Measurements from ENCODE around the gene TRMO. TPM values are rescaled to one million over a fixed set of nuclear protein-coding genes. Genes with fewer than 3 reads are reported as not detected.

Gene TRMO
- total RNA-seq, 1 donor from 2014 or later = 26.3 TPM

GRCh38 chr9:97938081-97938644, 15.9 kb upstream of the TRMO start, which contains the start of gene HEMGN:
Gene HEMGN, minus strand, starts transcription at chr9:97938172. Its CDS starts 36 bp downstream, at chr9:97938136.
- intact Hi-C loops (cut with micrococcal nuclease) = loop anchor here (1.0 to 5.0 kb wide), 5 partner anchors 8 to 180 kb away; partner anchors contain the start of genes ANP32B and TRMO

DNA sequence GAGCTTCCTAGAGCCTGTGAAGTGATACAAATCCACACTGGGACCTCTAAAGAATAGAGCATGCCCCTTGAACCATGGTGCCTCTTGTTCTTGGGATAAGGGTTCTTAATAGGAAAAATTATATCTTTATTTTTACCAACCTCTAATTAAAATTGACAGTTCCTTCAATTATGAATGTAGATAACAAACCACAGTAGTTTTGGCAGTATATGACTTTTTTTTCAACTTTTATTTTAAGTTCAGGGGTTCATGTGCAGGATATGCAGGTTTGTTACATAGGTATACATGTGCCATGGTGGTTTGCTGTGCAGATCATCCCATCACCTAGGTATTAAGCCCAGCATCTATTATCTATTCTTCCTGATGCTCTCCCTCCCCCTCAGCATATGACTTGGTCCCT, 14.7 kb upstream of the TRMO start:
- intact Hi-C loops (cut with micrococcal nuclease) = loop anchor here (5.0 kb wide), 1 partner anchor 45 kb away; the partner anchor contains the start of gene ANP32B

DNA sequence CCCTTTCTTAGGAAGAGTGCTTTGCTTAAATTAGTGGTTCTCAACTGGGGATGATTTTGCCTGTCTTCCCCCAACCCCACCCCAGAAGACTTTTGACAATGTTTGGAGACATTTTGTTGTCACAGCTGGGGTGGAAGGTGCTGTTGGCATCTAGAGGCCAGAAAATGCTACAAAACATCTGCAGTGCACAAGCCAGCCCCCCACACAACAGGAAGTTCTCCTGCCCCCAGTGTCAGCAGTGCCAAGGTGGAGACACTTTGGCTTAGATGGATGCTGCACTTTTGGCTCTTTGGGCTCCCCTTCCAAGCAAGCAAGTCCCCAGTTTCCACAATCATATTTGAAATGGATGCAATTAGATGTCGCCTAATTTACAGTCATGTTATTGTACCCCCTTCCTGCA, 13.0 kb upstream of the TRMO start:
- intact Hi-C loops (cut with micrococcal nuclease) = loop anchor here (5.0 kb wide), 1 partner anchor 47 kb away; the partner anchor contains the start of gene ANP32B

GRCh38 chr9:97934321-97935115, 12.2 kb upstream of the TRMO start:
- intact Hi-C loops (cut with micrococcal nuclease) = loop anchor here (5.0 kb wide), 1 partner anchor 48 kb away; the partner anchor contains the start of gene ANP32B

GRCh38 chr9:97933297-97933998, 11.1 kb upstream of the TRMO start:
- intact Hi-C loops (cut with micrococcal nuclease) = no loop called here

GRCh38 chr9:97930972-97931371, 8.7 kb upstream of the TRMO start:
- intact Hi-C loops (cut with micrococcal nuclease) = loop anchor here (1.0 kb wide), 1 partner anchor 7 kb away; the partner anchor contains the start of gene HEMGN

DNA sequence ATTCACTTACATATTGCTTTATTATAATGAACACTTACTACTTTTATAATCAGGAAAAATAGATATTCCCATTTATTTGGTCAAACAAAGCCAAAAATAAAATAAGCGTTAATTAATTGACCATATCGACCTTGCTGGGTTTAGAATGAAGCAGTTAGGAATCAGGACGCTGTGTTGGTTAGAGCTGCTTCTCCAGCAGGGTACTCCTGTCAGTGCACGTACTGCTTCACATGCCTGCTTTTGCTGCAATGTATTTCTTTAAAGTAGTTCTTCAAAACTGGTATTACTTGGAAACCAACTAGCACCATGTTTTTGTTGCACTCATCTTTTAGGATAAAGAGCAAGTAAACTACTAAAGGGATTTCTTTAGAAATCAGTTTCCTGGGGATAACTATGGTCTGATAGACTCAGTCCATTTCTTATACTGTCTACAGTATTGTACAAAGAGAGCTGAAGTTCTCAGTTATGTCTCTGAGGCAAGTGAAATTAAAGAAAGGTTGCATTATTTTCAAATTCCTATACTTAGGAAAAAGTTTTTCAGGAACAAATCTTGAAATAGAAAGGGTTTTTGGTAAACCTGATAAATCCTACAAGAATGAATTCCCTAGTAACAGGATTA, 6.8 kb upstream of the TRMO start:
- intact Hi-C loops (cut with micrococcal nuclease) = loop anchor here (10.0 kb wide), 1 partner anchor 866 kb away; the partner anchor contains the start of gene ANKS6

DNA sequence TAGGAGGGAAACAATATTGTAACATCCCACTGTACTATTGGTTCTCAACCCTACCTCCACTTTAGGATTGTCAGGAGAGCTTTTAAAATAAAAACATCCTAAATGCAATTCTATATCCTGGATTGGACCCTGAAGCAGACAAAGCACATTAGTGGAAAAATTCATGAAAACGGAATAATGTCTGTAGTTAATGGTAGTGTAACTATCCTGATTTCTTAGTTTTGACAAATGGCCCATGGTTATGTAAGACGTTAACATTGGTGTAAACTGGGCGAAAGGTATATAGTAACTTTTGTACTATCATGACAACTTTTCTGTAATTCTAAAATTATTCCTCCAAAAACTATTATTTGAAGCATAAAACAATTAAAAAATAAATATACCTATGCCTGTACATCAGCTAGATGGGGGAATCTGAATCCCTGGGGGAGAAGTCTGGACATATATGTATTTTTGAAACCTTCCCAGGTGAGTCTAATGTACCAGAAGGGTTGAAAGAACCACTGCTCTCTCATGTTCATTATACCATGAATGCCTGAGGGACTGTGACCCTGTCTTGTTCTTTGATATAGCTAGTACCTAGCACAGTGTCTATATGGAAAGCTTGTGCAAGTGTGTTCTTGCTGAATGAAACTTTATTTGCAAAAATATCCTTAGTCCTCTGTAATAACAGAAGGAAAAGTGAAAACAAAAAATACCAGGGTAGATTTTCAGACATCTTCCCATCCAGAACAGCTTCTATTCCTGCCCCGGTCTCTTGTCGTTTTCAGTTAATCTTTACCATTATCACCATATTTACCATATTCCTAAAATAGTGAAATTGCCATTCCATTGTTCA, 3.4 kb upstream of the TRMO start:
- intact Hi-C loops (cut with micrococcal nuclease) = loop anchor here (10.0 kb wide), 1 partner anchor 869 kb away; the partner anchor contains the start of gene ANKS6

GRCh38 chr9:97924386-97924785, 2.1 kb upstream of the TRMO start:
- intact Hi-C loops (cut with micrococcal nuclease) = loop anchor here (10.0 kb wide), 1 partner anchor 870 kb away; the partner anchor contains the start of gene ANKS6

DNA sequence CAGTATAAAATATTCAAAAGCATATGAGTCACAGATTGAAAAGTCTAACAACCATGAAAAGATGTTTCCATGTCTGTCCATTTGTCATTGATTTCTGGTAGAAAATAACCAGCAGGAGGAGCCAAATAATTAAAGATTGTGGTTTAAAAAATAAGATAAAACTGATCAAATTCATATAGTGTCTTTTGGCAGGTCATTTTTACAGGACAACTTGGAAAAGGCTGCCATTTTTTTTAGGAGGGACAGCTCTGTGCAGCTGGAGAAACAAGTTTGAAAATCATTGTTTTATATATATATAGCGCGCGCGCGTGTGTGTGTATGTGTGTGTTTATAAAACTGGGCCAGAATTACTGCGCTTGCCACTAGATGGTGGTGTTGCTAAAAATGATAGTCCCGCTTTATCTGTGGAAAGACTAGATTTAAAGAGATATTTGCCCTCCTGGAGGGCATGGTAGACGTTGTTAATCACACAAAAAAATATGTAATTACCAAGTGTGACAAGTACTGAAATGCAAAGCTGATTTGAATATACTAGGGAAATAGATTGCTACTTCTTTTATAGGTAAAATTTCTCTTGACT, 1.3 kb upstream of the TRMO start:
- intact Hi-C loops (cut with micrococcal nuclease) = loop anchor here (1.0 to 10.0 kb wide), 8 partner anchors 15 to 871 kb away; partner anchors contain the start of genes ANKS6, HEMGN and TRIM14

- intact Hi-C loops (cut with micrococcal nuclease) = no loop called here
These were observed 3.0 kb downstream of the TRMO start for GRCh38 chr9:97919217-97919813.

DNA sequence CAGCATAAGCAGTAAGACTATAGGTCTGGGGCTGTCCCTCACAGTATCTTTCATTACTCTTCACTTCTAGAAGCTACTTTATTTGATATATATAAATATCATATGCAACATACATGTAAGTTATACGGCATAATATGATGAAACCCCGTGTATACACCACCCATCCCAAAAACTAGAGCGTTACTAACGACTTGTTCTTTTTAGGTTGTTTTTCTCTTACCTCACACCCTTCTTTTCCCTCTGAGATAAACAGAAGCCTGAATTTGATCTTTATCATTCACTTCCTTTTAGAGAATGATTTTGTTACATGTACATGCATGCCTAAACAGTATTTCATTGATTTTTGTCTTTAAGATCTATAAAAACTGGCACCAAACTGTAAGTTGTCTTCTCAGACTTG, 3.7 kb downstream of the TRMO start:
- intact Hi-C loops (cut with micrococcal nuclease) = loop anchor here (1.0 kb wide), 1 partner anchor 13 kb away; no protein-coding TSS in a partner anchor

- intact Hi-C loops (cut with micrococcal nuclease) = no loop called here
These were observed 10.3 kb downstream of the TRMO start for GRCh38 chr9:97911970-97912369.

DNA sequence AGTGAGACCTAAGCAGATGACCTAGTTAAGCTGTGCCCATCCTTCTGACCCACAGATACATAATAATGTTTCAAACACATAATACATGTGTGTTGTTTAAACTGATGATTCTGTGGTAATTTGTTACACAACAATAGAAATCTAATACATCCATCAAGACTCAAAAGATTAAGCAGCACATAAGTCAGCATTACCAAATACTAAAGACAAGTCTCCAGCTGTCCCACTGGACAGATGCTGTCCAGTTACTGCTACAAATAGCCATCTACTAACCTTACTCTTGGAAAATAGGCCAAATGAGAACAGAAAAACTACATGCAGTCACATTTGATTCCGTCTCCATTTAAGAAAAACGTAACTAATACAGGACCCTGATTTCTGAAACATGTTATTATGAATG, 10.8 kb downstream of the TRMO start:
- intact Hi-C loops (cut with micrococcal nuclease) = no loop called here

- intact Hi-C loops (cut with micrococcal nuclease) = no loop called here
These were observed 11.9 kb downstream of the TRMO start for GRCh38 chr9:97910357-97910756.

- intact Hi-C loops (cut with micrococcal nuclease) = no loop called here
These were observed 13.6 kb downstream of the TRMO start for GRCh38 chr9:97908705-97909104.

GRCh38 chr9:97907632-97908031, 14.7 kb downstream of the TRMO start:
- intact Hi-C loops (cut with micrococcal nuclease) = loop anchor here (2.0 kb wide), 1 partner anchor 275 kb away; the partner anchor contains the start of genes NCBP1 and TSTD2

GRCh38 chr9:97907046-97907445, 15.3 kb downstream of the TRMO start:
- intact Hi-C loops (cut with micrococcal nuclease) = loop anchor here (2.0 kb wide), 1 partner anchor 274 kb away; the partner anchor contains the start of genes NCBP1 and TSTD2
